ENCODE measurements around the gene CXCL1. TPM values are rescaled to one million over a fixed set of nuclear protein-coding genes. Genes with fewer than 3 reads are reported as not detected.

Gene CXCL1
- total RNA-seq, 1 experiment from 2014 or later, result not detected

DNA sequence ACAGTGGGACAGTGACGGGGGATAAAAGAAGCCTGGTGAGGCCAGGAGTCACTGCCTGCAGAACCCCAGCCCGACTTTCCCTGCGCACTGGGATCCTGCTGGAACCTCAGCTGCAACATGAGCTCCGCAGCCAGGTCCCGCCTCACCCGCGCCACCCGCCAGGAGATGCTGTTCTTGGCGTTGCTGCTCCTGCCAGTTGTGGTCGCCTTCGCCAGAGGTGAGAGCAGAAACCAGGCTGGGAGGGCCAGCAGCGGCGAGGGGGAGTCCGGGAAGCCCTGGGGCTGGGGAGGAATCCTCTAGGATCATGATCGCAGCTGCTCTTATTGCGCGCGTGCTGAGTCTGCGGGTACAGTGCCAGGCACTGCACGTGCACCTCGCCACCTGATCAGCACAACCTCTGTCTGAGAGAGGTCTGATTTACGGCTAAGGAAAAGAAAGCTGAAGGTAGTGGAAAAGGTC is 15.9 kb upstream of the CXCL1 start, which contains the start of gene PF4V1:
TSS of gene PF4V1 (plus strand) at position 51 of the 459 bp plus-strand sequence. CDS start at position 118, 67 bp downstream.
- no peaks in the 10 kb centered on the region for H3K9me3 Mint-ChIP-seq (ENCODE audit: unreplicated experiment)
- intact Hi-C loops (cut with micrococcal nuclease; ENCODE audit: unreplicated experiment), result no loop called here
- no peaks in the 10 kb centered on the region for H3K4me1 Mint-ChIP-seq (ENCODE audit: low read depth, unreplicated experiment)
- H3K27me3 Mint-ChIP-seq (ENCODE audit: insufficient read depth, unreplicated experiment), result no peaks in the 10 kb centered on the region
- no peaks in the 10 kb centered on the region for H3K9me3 ChIP-seq
- H3K27ac Mint-ChIP-seq (ENCODE audit: unreplicated experiment), result no peak within 1 kb of the TSS
- no TSS peak for BruUV-seq (replicated peaks)
- no peak within 1 kb of the TSS for H3K4me3 ChIP-seq (ENCODE audit: low read depth, low read length)
- H3K4me1 ChIP-seq, result no peaks in the 10 kb centered on the region
- H3K36me3 ChIP-seq (ENCODE audit: control insufficient read depth, insufficient read depth, low read length), result no peaks in the 10 kb centered on the region
- ChIA-PET CTCF (no interaction called here), POLR2A (no interaction called here)
- no peak within 1 kb of the TSS for H3K4me3 Mint-ChIP-seq (ENCODE audit: unreplicated experiment)
- TF ChIP-seq, protein P1, sequence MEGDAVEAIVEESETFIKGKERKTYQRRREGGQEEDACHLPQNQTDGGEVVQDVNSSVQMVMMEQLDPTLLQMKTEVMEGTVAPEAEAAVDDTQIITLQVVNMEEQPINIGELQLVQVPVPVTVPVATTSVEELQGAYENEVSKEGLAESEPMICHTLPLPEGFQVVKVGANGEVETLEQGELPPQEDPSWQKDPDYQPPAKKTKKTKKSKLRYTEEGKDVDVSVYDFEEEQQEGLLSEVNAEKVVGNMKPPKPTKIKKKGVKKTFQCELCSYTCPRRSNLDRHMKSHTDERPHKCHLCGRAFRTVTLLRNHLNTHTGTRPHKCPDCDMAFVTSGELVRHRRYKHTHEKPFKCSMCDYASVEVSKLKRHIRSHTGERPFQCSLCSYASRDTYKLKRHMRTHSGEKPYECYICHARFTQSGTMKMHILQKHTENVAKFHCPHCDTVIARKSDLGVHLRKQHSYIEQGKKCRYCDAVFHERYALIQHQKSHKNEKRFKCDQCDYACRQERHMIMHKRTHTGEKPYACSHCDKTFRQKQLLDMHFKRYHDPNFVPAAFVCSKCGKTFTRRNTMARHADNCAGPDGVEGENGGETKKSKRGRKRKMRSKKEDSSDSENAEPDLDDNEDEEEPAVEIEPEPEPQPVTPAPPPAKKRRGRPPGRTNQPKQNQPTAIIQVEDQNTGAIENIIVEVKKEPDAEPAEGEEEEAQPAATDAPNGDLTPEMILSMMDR (IDR thresholded peaks at IDR 0.05; ENCODE audit: insufficient read depth in 1 of 2, low read depth in 1 of 2, low read length in 1 of 2, severe bottlenecking in 1 of 2, unreplicated experiment in 1 of 2), result no peak
- H3K27me3 ChIP-seq (replicated peaks; ENCODE audit: control insufficient read depth, insufficient read depth, low read length), result no peaks in the 10 kb centered on the region
- DNase-seq, result no peak
- no peaks in the 10 kb centered on the region for H3K36me3 Mint-ChIP-seq (ENCODE audit: insufficient read depth, unreplicated experiment)

DNA sequence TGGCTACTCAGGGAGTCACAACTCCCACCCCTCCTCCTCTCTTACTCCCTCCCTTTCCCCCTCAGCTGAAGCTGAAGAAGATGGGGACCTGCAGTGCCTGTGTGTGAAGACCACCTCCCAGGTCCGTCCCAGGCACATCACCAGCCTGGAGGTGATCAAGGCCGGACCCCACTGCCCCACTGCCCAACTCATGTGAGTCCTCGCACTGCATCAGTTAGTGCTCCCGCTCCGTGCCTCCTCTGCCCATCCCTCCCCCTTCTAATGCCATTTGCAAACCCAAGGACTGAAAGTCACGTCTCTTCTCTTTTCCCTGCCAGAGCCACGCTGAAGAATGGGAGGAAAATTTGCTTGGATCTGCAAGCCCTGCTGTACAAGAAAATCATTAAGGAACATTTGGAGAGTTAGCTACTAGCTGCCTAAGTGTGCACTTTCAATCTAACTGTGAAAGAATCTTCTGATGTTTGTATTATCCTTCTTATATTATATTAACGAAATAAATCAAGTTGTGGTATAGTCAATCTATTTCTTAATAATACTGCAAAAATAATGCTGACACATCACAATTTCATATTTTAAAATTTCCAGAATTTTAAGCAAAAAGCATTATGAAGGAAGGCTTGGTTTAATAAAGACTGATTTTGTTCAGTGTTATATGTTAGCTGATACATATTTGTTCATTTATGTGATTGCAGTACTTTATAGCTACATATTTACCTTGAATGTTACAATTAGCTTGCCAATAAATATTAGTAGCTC is 15.3 kb upstream of the CXCL1 start:
- no peaks in the 10 kb centered on the region for H3K27me3 Mint-ChIP-seq (ENCODE audit: insufficient read depth, unreplicated experiment)
- TF ChIP-seq, protein P1 (IDR thresholded peaks at IDR 0.05; ENCODE audit: insufficient read depth in 1 of 2, low read depth in 1 of 2, low read length in 1 of 2, severe bottlenecking in 1 of 2, unreplicated experiment in 1 of 2), result no peak
- BruUV-seq (replicated peaks), result no TSS peak
- no peak overlapping the region for H3K4me3 ChIP-seq (ENCODE audit: low read depth, low read length)
- POLR2A ChIA-PET, result no interaction called here
- H3K36me3 Mint-ChIP-seq (ENCODE audit: insufficient read depth, unreplicated experiment), result no peaks in the 10 kb centered on the region
- intact Hi-C loops (cut with micrococcal nuclease; ENCODE audit: unreplicated experiment), result no loop called here
- no peaks in the 10 kb centered on the region for H3K36me3 ChIP-seq (ENCODE audit: control insufficient read depth, insufficient read depth, low read length)
- H3K27me3 ChIP-seq (replicated peaks; ENCODE audit: control insufficient read depth, insufficient read depth, low read length), result no peaks in the 10 kb centered on the region
- H3K4me1 ChIP-seq, result no peaks in the 10 kb centered on the region
- no peak overlapping the region for H3K4me3 Mint-ChIP-seq (ENCODE audit: unreplicated experiment)
- no peaks in the 10 kb centered on the region for H3K4me1 Mint-ChIP-seq (ENCODE audit: low read depth, unreplicated experiment)
- no peak for DNase-seq
- H3K9me3 ChIP-seq, result no peaks in the 10 kb centered on the region
- no peak overlapping the region for H3K27ac Mint-ChIP-seq (ENCODE audit: unreplicated experiment)
- CTCF ChIA-PET, result interaction anchor here (1.3 kb wide), 1 partner anchor 10 kb away, joined by 3 read pairs; no protein-coding TSS in a partner anchor
- no peaks in the 10 kb centered on the region for H3K9me3 Mint-ChIP-seq (ENCODE audit: unreplicated experiment)

DNA sequence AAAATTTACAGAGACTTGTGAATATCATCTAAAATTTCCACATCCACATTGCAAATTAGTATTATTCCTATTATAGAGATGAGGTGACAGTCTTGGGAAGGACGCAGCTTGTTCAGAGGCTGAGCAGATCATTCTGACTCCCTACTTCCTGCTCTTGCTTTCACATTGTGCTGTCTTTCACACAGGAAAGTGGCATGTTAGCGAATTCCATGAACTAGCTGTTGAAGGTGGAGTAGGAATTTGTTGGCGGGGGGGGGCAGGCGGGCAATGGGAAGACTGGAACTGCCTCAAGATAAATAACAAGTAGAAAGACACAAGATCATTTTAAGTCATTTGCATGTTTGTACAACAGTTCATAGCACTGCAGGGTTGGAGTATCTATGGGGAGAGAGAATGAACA is 13.8 kb upstream of the CXCL1 start:
- DNase-seq, result no peak
- Mint-ChIP-seq H3K4me3 (ENCODE audit: unreplicated experiment) (no peak overlapping the region), H3K27ac (ENCODE audit: unreplicated experiment) (no peak overlapping the region), H3K4me1 (ENCODE audit: low read depth, unreplicated experiment) (no peaks in the 10 kb centered on the region), H3K27me3 (ENCODE audit: insufficient read depth, unreplicated experiment) (no peaks in the 10 kb centered on the region), H3K36me3 (ENCODE audit: insufficient read depth, unreplicated experiment) (no peaks in the 10 kb centered on the region), H3K9me3 (ENCODE audit: unreplicated experiment) (no peaks in the 10 kb centered on the region)
- Histone ChIP-seq H3K9me3 (no peaks in the 10 kb centered on the region), H3K36me3 (ENCODE audit: control insufficient read depth, insufficient read depth, low read length) (no peaks in the 10 kb centered on the region), H3K27me3 (replicated peaks; ENCODE audit: control insufficient read depth, insufficient read depth, low read length) (no peaks in the 10 kb centered on the region), H3K4me3 (ENCODE audit: low read depth, low read length) (no peak overlapping the region), H3K4me1 (no peaks in the 10 kb centered on the region)
- TF ChIP-seq, protein P1 (IDR thresholded peaks at IDR 0.05; ENCODE audit: insufficient read depth in 1 of 2, low read depth in 1 of 2, low read length in 1 of 2, severe bottlenecking in 1 of 2, unreplicated experiment in 1 of 2), result no peak
- ChIA-PET POLR2A (no interaction called here), CTCF (interaction anchor here (0.7 kb wide), 1 partner anchor 73 kb away, joined by 3 read pairs; no protein-coding TSS in a partner anchor)
- intact Hi-C loops (cut with micrococcal nuclease; ENCODE audit: unreplicated experiment), result no loop called here
- no TSS peak for BruUV-seq (replicated peaks)

All from Caco-2 (cell line).